OCI-LY3 (cell line): ENCODE results near the gene MTUS2.

Experiments
- EZH2phosphoT487 ChIP-seq: fragments of 200-600 bp; shearing (Covaris generic); IDR thresholded peaks from 2 replicates; pipeline ENCODE4 v1.6.1; 2018; ENCODE audit warnings: antibody characterized with exemption, mixed run types, low read depth
- TF ChIP-seq, protein P1 (sequence below): fragments of 200-600, 300-600 bp; sonication (generic); IDR thresholded peaks from 2 replicates; pipeline ENCODE4 v1.5.1; 2014; ENCODE audit warnings: antibody characterized with exemption, low read length, low read depth

DNA sequence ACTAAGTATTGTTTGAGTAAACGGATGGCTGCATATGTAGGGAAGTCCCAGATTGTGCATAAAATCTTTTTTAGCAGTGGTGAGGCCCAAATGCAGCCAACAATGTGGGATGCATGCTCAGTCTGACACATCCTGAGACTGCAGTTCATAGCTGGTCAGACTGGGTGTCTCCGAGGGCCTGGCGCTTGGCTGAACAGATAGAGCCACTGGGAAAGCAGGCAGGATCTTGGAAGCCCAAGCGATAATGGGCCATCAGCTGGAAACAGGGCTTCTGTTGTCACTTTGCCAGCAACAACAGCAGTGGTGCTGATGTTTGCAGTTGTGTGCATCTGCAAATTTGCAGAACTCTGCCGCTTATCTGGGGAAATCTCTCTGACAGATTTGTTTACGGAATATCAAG is 36.1 kb downstream of the MTUS2 start:
- TF ChIP-seq, protein P1, sequence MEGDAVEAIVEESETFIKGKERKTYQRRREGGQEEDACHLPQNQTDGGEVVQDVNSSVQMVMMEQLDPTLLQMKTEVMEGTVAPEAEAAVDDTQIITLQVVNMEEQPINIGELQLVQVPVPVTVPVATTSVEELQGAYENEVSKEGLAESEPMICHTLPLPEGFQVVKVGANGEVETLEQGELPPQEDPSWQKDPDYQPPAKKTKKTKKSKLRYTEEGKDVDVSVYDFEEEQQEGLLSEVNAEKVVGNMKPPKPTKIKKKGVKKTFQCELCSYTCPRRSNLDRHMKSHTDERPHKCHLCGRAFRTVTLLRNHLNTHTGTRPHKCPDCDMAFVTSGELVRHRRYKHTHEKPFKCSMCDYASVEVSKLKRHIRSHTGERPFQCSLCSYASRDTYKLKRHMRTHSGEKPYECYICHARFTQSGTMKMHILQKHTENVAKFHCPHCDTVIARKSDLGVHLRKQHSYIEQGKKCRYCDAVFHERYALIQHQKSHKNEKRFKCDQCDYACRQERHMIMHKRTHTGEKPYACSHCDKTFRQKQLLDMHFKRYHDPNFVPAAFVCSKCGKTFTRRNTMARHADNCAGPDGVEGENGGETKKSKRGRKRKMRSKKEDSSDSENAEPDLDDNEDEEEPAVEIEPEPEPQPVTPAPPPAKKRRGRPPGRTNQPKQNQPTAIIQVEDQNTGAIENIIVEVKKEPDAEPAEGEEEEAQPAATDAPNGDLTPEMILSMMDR: no peak
- TF ChIP-seq EZH2phosphoT487: no peak
